ENCODE data around the gene BTAF1.
"Not testable (repeated sequence)": the region's sequence is repeated elsewhere in the genome, so short reads cannot be mapped to it uniquely, and the experiment has no call there.

Gene BTAF1

DNA sequence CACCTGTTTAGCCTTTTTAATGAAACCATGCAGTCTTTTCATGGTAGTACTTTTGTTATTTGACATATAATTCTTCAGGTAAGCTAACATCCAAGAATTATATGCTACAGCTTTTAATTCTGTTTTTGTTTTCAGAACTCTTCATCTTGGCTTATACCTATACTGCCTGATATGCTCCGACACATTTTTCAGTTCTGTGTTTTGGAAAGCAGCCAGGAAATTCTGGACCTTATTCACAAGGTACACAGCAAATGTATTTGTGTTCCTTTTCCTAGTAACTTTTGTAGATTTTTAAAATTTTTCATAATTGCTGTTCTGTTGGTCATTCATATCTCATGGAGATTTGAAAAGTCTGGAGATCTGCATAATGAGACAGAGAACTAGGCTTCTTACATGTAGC lies 56.7 kb downstream of the BTAF1 start:
- no peak for DNase-seq

DNA sequence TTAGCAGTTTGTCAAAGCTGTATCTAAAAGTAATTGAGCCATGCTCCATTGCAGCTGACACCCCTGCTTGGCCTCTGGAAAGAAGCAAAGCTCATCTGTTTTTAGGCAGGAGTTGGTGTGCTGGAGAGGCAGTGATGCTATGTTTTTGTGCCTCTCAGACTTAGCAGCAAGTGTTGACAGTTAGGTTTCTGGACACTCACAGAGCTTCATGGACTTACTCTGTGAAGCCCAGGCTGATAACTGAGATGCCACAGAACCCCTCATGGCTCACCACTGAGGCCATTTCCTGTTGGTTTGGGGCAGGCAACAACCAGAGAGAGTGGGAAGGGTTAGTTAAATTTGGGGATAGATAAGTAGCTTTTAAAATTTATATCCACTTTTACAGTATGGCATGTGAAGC lies 59.8 kb downstream of the BTAF1 start:
- no peak for DNase-seq

DNA sequence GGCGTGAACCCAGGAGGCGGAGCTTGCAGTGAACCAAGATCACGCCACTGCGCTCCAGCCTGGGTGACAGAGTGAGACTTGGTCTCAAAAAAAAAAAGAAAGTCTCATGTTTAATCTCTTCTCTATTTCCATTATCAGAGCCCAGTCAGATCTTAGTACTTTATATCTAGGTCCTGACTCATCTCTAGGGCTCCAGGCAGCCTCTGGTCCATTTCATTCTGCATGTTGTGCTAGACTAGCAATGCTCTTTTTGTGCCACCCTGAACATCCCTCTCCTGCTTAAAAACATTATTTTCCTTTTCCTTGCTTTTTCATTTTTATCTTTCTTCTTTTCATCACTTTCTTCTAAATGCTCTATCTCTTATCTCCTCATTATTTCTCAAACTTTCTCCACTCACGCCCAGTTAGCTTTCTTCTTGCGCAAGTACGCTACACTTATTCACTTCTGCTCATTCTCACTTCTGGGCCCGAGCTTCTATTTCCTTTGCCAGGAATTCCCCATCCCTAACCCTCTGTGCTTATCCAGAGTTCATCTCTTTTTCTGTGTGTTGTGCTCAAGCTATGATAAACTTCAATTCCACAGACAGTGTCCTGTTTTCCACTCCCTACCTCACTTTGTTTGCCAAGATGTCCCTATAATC lies 63.9 kb downstream of the BTAF1 start:
- DNase-seq = no peak

DNA sequence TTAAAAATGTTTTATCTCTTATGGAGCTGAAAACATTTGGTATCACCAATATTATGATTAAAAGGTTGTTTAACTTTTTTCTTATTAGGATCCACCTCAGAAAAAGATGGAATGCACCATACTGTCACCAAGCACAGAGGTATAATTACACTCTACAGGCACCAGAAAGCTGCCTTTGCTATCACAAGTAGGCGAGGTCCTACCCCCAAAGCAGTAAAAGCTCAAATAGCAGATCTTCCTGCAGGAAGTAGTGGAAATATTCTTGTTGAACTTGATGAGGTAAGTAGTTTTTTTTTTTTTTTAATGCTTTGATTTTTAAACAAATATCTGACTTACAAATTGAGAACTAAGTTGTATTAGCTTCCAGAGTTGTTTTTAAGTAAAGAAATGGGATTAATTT lies 68.5 kb downstream of the BTAF1 start:
- no peak for DNase-seq

DNA sequence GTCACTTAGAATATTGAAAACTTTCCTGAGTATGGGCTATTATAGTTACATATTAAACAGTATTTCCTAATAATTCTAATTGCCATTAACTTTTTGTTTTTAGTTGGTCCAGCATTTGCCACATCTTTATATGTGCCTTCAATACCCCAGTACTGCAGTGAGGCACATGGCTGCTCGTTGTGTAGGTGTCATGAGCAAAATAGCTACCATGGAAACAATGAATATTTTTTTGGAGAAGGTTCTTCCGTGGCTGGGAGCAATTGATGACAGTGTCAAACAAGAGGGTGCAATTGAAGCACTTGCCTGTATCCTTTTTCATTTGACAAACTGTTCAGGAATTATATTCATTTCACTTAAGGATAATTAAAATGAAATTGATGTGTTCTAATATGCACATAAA lies 72.7 kb downstream of the BTAF1 start:
- DNase-seq = no peak

DNA sequence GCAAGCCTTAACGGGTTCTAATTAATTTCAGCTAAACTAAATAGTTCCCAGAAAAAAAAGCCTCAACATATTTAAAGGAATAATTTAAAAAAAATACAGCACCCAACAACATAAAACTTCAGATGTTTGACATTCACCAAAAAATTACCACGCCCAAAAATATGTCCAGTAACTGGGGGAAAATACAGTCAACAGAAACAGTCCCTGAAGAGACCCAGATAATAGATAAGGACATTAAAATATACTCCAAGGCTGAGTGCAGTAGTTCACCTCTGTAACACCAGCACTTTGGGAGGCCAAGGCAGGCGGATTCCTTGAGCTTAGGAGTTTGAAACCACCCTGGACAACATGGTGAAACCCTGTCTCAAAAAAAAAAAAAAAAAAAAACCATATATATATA lies 78.0 kb downstream of the BTAF1 start:
- DNase-seq = no peak

DNA sequence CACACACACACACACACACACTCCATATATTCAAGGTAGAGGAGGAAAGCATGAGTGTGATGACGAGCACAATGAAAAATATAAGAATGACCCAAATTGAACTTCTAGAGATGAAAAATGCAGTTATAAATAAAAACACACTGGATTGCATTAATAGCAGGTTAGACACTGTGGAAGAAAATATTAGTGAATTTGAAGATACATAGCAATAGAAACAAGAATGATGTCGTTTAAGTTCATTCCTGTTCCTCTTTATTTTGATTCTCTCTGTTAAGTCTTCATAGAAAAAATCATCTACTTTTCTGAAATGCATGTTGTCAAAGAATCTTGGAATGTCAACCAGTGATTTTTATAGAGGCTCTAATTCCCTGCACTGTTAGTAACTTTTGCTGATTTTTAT lies 78.4 kb downstream of the BTAF1 start:
- DNase-seq = no peak

DNA sequence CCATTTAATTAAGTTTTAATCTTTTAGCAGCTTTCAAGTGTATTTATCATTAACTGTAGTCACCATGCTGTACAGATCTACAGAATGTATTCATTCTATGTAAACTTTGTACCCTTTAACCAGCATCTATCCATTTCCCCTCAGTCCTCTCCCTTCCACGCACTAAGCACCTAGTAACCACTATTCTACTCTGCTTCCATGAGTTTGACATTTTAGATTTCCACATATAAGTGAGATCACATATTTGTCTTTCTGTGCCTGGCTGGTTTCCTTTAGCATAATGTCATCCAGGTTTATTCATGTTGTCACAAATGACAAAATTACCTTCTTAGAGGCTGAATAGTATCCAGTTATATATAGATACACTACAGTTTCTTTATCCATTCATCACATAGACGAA lies 79.7 kb downstream of the BTAF1 start:
- no peak for DNase-seq

DNA sequence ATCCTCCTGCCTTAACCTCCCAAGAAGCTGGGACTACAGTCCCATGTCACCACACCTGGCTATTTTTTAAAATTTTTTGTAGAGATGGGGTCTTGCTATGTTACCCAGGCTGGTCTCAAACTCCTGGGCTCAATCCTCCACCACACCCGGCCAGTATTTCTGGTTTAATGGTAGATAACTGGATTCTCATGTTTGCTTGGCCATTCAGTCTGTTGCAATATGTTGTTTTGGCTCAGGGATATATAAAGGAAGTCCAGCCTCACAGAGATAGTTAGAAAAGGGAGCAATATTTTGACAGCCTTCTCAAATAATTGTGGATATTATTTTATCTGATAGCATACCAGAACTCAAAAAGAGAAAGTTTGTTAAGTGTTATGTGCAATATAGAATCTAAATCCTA lies 82.4 kb downstream of the BTAF1 start:
- no peak for DNase-seq

DNA sequence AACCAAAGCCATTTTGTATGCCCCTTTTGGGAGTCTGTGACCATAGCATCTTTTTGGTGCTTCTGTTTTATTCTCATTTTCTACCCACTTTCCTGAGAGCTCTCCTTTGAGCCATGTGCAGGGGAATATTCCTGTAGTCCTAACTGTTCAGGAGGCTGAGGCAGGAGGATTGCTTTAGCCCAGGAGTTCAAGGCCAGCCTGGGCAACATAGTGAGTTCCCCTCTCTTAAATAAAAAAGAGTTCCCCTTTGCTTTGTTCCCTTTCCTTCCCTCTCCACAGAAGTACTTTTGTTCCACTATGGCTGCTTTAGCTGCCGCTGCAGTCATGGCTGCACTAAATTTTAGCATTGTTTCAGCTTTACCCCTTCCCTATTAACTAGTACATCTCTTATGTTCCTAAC lies 85.9 kb downstream of the BTAF1 start:
- no peak for DNase-seq

DNA sequence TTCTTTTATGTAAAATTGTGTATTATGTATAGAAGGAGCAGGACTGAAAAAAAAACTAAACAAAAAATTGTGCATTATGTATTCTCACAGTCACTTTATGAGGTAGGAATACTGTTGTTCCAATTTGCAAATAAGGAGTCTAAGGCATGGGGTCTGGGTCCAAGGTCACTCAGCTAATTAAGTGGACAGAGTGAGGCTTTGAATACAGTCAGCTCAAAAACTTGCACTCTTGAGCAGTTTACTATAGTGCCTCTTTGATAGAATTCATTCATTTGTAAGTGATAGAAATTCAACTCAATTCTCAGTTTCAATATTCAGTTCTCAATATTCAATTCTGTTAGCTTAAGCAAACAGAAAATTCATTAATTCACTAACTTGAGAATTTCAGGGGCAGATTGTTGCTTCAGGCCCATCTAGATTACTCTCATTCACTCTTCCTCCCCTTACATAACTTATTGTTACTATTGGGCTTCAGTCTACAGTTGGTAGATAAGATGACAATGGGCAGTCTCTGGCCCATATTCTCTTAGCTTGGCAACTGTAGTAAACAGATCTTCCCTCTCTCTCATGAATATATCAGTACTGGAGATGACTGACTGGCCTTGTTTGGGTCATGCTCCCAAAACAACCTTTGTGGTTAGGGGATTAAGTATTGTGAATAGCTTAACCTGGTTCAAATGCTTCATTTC lies 86.6 kb downstream of the BTAF1 start:
- no peak for DNase-seq

DNA sequence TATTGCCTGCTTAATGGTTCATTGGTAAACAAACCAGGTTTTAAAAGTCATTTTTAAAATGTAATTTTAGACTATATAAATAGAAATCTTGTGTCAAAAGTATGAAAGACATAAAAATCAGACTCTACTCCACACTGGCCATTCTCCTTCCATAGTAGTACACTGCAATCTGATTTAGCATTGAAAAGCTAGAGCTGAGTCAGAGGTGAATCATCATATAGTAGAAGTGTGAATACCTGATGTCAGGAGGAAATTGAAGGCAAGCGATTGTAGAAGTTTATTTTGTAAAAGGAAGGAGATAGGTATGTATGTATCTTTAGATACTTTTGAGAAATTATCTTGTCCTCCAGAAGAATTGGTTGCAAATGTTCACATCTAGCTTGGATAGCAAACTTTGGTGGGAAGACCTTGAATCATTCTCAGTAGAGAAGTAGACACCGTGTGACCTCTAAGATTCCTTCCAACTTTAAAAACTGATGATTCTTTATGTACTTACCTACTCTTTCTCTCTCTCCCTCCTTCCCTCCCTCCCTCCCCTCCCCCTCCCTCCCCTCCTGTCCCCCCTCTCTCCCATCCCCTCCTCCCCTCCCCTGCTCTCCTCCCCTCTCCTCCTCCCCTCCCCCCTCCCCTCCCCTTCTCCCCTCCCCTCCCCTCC lies 88.1 kb downstream of the BTAF1 start:
- DNase-seq = no peak

DNA sequence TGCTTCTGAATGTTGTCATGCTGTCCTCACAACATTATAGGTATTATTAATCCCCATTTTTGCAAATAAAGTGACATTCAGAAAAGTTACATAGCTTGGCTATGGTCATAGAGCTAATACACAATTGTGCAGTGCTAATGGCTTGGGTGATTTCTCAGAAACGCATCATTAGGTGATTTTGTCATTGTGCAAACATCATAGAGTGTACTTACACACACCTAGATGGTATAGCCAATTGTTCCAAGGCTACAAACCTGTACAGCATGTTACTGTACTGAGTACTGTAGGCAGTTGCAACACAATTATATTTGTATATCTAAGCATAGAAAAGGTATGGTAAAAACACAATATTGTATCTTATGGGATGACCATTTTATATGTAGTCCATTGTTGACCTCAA lies 91.0 kb downstream of the BTAF1 start:
- no peak for DNase-seq

DNA sequence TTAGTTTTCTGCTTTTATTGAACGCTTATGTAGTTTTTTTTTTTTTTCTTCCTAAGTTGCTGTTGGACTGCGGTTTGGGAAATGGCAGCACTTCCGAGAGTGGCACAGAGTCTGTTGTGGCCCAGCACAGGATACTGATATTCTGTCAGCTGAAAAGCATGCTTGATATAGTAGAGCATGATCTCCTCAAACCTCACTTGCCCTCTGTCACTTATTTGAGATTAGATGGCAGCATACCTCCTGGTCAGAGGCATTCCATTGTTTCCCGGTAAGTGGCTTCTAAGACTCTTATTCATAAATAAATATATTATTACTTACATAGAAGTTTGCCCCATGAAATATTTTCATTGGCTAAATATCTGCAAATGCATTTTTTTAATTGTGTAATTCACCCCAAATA lies 101.1 kb downstream of the BTAF1 start:
- no peak for DNase-seq

DNA sequence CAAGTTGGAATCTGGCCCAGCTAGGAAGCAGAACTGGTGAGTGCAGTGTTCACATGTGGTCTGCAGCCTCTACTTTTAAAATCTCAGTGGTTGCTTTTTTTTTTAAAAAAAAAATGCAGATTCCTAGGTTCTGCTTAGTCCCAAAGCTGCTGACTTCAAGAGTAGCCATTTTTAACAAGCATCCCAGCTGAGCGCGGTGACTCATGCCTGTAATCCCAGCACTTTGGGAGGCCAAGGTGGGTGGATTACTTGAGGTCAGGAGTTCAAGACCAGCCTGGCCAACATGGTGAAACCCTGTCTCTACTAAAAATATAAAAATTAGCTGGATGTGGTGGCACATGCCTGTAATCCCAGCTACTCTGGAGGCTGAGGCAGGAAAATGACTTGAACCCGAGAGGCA lies 101.8 kb downstream of the BTAF1 start:
- not testable (repeated sequence) for DNase-seq

DNA sequence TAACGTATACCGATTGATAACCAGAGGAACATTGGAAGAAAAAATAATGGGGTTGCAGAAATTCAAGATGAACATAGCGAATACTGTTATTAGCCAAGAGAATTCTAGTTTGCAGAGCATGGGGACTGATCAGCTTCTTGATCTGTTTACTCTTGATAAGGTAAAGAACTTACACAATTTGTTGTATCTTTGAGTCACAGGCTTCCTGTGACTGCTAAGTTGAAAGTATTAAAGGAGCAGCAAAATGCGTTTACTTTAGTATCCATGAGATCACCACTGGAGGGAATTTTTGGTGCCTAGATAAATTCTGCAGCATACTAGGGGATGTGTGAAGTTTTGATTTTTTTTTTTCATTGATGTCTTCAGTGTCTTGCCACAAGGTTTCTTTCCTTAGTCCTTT lies 103.6 kb downstream of the BTAF1 start:
- DNase-seq = no peak

DNA sequence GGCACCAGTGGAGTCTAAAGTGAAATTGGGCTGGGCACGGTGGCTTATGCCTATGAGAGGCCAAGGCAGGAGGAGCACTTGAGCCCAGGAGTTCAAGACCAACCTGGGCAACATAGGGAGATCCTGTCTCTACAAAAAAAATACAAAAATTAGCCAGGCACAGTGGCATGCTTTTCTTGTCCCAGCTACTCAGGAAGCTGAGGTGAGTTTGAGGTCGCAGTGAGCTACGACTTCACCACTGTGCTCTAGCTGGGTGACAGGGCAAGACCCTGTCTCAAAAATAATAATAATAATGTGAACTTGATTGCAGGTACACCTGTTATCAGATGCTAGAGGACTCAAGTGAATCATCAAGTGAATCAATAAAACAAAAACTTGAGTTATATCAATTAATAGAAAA lies 108.0 kb downstream of the BTAF1 start:
- DNase-seq = no peak

DNA sequence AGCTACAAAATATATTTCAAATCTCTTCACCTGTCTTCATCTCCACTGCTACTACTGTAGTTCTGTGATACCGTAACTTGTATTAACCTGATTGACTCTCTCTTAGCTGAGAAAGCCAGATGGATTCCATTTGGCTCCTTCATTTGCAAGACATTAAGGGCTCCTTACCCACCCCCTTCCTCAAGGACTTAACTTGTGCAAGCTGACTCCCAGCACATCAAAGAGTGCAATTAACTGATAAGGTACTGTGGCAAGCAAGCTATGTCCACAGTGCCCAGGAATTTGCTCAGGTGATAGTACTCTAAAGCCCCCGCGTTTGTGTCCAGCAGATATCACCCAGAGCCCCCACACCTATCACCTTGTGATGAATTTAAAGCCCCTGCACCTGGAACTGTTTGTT lies 109.5 kb downstream of the BTAF1 start:
- DNase-seq = not testable (repeated sequence)

DNA sequence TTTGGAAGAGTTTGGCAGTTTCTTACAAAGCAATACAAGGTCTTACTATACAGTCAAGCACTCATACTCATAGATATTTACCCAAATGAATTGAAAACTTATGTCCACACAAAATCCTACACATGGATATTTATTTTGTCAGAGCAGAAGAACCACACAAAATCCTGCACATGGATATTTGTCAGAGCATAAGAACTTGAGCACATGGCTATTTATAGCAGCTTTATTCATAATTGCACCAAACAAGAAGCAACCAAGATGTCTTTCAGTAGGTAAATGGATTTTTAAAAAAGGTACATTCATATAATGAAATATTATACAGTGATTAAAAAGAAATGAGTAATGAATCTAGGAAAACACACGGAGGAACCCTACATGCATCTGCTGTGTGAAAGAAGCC lies 115.4 kb downstream of the BTAF1 start:
- no peak for DNase-seq

DNA sequence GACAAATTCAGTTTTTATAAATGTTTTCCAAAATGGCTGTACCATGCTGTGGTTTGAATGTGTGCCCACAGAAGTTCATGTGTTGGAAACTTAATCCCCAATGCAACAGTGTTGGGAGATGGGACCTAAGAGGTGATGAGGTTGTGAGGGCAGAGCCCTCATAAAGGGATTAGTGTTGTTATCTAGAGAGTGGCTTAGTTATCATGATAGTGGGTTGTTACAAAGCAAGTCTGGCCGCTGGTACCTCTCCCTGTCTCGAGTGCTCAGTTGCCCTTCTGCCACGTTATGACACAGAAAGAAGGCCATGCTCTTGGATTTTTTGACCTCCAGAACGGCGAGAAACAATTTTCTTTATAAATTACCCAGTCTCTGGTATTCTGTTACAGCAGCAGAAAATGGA lies 119.0 kb downstream of the BTAF1 start:
- no peak for DNase-seq

DNA sequence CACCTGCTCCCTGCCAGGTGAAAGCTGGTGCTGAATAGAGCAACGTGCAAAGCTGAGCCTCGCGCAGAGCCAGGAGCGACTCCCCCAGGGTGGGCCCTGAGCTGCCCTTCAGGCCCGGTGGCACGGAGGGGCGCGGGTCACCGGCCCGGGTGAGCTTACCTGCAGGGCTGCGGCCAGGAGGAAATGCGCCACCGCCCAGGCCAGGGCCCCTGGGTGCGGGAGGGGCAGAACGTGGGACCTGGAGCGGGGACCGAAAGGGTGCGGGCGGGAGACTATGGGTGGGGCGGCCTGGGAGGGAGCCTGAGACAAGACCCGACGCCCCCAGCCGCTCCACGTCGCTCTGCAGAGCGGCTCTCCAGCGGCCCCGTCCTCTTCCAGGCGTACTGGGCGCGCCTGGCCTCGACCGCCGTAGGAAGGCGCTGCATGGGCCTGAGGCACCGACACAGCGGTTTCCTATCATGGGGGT lies 122.1 kb downstream of the BTAF1 start:
- no peak for DNase-seq

DNA sequence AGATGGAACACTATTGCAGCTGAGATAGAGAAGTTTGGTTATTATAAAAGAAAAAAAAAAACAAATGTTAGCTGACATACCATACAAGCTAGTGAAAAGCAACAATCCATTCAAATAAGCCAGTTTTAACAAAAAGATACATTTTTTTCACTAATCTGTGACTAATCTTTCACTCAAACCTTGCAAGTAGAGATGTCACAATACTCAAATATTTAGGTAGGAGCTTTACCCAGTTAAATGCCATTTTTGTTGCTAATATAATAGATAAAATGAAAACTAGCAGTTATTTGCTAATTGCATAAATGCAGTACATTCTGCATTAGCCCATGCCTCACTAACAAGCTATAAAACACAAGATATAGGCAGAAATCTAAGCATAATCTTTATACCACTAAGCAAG lies 123.6 kb downstream of the BTAF1 start:
- DNase-seq = no peak

DNA sequence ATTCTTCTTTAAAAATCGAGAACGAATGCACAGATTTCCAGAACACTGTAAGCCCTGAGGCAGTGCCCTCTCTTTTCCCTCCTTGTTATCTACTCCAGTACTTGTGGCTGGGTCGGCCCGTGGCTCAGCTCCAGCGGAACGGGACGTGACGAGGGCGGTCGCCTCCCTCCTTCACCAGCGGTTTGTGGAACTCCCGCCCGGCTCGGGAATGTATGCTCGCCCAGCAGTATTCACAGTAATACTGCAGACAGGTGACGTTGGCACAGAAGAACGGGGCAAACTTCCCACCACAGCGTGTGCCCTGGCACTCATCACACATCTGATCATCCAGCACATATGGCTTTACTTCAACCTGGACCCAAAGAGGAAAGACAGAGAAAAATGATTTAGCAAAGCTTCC lies 128.5 kb downstream of the BTAF1 start:
- no peak for DNase-seq

DNA sequence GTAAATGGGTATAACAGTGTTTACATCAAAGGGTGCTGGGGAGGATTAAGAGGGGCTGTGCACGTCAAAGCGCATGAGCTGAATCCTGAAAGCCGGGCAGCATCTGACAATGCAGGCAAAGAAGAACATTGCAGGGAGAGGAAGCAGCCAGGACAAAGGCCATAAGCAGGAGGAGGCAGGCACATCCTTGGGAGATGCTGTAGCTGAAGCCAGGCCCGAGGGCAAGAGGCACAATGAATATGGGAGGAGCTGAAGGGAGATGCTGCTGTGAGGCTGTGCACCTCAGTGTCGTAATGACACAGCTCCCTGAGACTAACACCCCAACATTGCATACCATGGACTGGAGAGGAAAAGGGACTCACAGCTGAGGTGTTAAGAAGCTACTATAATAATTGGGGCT lies 129.2 kb downstream of the BTAF1 start:
- no peak for DNase-seq

DNA sequence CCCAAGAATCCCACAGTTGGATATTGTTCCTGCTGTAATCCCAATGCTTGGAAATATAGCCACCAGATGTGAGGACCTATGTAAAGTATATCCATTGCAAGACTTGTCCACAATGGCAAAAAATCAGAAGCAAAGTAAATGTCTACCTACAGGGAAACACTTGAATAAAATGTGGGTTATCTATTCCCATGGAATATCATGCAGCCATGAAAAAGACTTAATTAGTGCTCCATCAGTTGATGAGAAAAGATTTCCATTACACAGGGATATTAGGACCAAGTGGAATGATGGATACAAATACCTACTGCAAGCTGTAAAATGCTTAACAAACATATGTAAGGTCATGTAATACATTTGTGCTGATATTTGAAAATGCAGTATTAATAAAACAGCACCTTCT lies 131.2 kb downstream of the BTAF1 start:
- DNase-seq = no peak

Data from effector CD8-positive, alpha-beta T cell (primary cell).